NCI-H128 (cell line): Measurements from ENCODE around the gene TMEM98.
"Not testable (repeated sequence)": the region's sequence is repeated elsewhere in the genome, so short reads cannot be mapped to it uniquely, and the experiment has no call there.

ENCODE experiments used
- DNase-seq: peaks from one replicate; lab custom pipeline; 2025; ENCODE audit not compliant: unreplicated experiment; lab: John Stamatoyannopoulos, UW

TMEM98 gene

DNA sequence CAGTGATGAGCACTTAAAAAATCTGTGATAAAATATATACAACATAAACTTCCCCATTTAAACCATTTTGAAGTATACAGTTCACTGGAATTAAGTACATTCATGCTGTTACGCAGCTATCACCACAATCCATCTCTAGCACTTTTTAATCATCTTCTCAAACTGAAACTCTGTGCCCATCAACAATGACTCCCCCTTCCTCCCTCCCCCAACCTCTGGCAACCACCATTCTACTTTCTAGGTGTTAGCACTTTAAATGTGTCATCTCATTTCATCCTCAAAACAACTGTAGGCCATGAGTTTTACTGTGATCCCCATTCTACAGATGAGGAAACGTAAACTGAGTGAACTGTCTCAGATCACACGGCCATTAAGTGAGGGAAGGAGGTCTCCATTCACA, 13.8 kb upstream of the TMEM98 start:
- no peak for DNase-seq

DNA sequence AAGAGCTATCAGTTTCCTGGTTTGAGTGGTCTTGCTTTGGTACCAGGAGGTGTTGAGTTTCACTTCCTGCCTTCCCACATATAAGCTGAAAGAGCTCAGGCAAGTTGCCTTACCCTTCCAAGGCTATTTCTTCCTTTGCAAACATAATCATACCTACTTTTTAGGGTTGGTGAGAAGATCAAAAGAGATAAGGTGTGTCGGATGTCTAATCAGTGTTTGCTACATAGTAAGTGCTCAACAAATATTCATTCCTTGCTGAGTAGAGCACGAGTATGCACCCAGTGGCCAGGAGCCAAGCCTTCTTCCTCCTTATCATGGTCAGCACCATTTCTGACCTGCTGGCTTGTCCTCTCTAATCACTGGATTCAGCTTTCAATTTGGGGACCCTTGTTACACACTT, 12.7 kb upstream of the TMEM98 start:
- DNase-seq = no peak

DNA sequence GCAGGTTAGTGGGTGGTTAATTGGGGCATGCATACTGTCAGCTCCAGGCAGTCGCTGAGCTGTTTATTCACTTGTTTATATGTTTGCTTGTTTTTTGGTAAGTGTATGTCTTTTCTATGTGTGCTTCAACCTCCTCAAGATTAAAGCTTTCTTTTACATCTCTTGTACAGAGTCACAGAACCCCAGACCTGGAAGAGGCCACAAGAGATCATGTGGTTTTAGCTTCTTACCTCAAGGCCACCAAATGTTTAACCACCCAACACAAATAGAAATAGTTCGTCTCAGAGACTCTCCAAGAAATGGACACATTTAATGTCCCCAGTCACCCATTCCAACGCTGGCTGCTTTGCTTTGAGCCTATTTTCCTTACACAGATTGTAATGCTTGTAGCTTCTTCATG, 11.8 kb upstream of the TMEM98 start:
- no peak for DNase-seq

DNA sequence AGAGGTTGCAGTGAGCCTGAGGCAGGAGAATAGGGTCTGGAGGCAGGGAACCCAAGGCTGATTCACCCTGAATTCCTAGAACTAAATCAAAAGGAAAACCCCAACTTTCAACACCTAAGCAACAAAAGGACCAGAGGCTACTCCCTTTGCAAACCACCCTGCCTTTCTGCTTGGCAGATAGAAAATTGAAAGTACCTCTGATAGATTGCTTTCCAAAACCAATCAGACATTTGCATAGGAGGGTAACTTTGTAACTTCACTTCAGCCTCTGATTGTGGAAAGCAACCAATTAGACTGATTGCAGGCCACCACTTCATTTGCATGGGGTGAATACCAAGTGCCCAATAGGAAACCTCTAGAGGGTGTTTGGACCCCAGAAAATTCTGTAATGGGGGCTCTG, 10.9 kb upstream of the TMEM98 start:
- DNase-seq = no peak

DNA sequence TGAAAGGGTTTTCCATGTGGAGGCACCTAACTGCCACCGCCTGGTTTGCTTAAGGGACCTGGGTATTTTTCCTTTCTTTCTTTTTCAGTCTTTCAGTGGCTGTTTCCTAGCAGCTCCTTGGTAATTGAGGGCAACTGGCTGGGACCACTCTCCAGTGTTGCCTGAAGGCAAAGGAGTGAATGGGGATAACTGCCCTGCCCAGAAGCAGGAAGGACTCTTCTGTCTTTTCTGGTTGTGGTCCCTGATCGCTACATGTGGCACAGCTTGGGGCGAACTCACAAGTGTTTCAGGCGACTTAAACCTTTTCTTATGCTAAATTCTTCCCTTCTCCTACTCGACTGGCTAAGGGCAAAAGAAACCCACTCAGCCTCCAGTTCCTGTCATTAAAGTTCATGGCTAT, 10.1 kb upstream of the TMEM98 start:
- no peak for DNase-seq

DNA sequence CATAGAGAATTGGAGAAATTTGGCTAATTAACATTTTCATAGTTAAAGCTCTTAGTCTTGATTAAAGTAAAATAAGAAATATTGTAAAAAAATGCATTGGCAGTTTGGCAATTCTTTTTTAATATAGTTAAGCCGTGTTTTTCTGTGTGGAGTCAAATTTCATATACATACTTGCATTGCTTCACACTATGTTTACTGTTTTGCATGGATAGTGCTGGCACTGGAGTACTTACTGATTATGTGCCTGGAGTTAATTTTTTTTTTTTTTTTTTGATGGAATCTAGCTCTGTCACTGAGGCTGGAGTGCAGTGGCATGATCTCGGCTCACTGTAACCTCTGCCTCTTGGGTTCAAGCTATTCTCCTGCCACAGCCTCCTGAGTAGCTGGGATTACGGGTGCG, 8.1 kb upstream of the TMEM98 start:
- DNase-seq = not testable (repeated sequence)

DNA sequence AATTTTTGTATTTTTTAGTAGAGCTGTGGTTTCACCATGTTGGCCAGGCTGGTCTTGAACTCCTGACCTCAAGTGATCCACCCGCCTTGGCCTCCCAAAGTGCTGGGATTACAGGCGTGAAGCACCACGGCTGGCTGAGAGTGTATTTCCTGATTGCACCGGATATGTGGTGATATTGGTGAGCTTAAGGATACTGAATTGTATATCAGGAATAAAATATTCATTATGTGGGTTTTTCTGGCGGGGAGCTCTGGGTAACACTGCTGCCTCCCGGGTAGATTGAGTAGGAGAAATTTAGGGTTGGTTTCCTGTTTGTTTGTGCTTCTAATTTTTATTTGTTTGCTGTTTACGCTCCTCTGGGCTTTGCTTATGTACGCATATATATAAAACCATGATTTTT, 7.7 kb upstream of the TMEM98 start:
- DNase-seq = no peak

DNA sequence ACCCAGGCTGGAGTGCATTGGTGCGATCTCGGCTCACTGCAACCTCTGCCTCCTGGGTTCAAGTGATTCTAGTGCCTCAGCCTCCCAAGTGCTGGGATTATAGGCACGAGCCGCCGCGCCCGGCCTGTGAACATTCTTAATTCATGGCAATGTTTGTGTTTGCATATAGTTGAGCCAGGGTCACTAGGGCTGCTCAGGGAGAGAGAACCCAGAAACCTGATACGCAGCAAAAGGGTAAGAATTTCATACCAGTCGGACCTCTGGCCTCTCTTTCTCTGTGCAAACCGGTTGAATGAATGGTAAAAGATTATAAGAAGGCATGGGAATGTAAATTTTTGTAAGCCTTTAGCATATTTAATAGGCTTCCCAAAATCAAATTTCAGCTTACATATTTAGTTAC, 6.9 kb upstream of the TMEM98 start:
- no peak for DNase-seq

DNA sequence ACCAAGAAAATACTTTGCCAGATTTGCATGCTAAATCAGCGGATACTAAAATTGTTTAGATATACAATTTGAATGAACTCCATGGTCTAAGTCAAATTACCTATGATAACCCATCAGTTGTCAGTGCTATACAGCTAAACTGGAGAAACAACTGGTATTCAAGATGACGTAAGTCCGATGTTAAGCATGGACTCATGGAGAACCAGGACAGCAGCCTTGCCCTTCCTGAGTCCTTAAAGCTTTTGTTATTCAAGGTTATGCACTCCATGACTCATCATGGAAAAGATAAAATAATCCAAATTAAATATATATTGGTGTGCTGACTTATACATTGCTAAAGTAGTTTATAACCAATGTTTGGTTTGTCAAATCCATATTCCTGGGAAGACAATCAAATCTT, 4.0 kb upstream of the TMEM98 start:
- DNase-seq = not testable (repeated sequence)

DNA sequence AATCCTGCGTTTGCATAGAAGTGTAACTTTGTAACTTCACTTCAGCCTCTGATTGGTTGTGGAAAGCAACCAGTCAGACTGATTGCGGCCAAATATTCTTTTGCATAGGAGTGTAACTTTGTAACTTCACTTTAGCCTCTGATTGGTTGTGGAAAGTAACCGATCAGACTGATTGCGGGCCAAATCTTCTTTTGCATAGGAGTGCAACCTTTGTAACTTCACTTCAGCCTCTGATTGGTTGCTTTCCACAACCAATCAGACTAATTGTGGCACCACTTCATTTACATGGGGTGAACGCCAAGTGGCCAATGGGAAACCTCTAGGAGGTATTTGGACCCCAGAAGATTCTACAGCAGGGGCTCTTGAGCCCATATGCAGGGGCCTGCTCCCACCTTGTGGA, 1.8 kb upstream of the TMEM98 start:
- no peak for DNase-seq

DNA sequence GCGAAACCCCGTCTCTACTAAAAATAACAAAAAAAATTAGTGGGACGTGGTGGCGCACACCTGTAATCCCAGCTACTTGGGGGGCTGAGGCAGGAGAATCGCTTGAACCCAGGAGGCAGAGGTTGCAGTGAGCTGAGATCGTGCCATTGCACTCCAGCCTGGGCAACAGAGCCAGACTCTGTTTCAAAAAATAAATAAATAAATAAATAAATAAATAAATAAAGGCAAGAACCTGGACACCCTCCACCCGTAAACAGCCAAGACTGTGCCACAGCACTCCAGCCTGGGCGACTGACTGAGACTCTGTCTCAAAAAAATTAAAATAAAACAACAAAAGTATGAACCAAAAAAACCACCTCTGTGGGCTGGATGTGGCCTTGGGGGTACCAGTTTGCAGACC, 1.2 kb upstream of the TMEM98 start:
- DNase-seq = not testable (repeated sequence)

DNA sequence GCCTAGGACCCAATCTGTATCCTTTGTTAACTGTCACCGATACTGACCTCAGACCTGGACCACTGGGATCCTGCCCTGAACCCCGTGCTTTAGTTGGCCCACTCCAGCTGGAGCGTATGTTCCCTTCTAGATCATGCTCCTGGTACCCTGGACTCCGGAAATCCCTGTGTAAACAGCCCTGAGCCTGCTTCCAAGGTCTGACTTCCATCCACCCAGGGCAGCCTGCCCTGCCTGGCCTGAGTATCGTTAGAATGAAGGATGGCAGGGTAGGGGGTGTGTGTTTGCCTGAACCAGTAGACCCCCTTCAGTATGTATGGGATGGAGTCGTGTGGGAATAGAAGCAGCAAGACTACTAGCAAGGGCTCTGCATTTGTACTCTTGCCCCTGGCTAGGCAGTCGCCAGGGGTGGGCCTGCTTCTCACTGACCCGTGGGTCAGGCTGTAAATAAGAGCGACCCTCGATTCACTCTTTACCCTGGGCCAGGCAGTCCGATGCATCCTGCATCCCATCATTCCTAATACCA, 691 bp upstream of the TMEM98 start:
- DNase-seq = no peak

DNA sequence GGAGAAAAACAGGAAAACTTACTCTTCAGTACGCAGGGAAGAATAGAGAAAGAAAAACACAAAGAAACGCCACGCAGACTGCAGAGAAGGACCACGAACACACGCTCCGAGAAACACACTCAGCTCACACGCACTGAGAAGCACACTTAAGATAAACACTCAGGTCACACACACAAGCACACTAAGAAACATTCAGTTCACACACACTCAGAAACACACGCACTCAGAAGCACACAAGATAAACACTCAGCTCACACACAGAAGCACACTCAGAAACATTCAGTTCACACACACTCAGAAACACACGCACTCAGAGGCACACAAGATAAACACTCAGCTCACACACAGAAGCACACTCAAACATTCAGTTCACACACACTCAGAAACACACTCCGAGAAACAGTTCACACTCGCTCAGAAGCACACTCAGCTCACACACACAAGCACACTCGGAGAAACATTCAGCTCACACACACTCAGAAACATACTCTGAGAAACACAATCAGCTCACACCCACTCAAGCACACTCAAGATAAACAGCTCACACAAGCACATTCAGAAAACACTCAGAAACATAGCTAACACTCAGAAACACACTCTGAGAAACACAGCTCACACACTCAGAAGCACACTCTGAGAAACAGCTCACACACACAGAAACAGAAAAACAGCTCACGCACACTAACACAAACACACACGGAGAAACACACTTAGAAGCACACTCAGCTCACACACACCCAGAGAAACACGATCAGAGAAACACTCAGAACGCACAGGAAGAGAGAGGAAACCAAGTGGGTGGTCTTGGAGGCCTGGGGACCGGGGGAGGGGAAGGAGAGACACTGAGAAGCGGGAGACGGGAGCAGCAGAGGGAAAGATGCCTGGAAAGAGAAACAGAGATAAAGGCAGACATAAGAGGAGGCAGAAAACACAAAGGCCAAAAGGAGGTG, 908 bp downstream of the TMEM98 start:
- DNase-seq = no peak

DNA sequence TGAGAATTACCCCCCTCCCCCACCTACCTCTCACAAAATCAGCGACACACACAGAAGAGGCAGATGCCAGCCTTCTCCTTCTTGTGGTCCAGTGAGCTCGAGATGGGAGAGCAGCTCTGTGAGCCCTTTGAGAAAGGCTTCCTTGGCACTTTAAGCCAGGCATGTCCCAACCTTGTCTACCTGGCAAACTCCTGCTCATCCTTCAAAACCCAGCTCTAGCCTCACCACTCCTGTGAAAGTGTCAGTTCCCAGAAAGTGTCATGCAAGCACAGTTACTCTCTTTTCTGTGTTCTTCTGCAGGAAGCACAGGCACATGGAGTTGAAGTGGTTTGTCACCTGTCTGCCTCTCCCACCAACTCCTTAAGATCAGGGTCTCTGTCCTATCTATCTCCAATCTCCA, 1.6 kb downstream of the TMEM98 start:
- no peak for DNase-seq

DNA sequence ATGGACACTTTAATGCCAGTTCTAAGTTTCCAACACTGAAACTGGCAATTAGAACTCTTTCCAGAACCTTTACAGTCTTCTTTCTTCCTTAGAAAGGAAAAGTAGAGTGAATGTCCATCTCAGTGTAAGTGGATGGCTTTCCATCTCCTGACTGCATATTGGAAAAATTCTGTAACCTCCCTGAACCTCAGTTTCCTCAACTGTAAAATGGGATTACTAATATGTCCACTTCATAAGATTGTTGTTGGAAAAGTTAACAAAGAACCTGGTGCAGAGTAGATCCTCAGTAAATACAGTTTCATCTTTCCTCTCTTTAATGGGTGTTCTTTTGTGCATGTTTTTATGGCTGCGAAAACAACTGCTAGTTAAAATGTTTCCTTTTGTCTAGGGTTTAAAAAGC, 2.6 kb downstream of the TMEM98 start:
- DNase-seq = no peak

DNA sequence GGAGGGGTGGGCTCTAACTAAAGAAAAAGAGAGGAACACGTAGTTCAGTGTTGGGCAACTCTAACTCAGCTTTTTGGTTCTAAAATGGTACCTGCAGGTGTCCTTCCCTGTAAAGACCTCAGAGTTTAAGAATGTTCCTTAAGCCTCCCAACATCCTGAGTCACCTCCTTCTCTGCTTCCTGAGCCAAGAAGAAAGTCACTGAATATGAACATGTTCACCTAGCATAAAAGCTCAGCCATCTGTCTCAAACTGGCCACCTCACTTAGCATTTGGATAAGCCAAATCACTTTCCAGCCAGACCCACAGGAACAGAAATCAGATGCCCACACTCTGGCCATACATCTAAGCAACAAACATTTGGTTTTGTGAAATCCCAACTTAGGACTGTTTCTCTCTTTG, 3.7 kb downstream of the TMEM98 start:
- no peak for DNase-seq

DNA sequence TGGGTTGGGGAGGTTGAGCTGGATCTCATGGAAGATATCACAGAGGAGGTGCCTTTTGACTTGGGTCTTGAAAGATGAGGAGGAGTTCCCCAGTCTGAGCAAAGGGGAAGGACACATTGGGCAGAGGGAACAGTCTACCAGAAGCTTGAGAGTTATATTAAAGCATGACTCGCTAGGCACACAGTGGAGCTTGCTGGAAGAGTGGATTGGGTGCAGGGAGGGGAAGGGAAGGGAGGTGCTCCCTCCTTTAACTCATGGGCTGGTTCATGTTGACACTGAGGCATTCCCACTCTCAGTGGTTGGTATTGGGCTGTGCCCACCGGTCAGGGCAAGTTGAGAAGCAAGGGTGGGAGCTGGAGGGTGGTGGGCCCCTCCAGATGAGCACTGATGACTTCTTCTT, 5.9 kb downstream of the TMEM98 start:
- no peak for DNase-seq

DNA sequence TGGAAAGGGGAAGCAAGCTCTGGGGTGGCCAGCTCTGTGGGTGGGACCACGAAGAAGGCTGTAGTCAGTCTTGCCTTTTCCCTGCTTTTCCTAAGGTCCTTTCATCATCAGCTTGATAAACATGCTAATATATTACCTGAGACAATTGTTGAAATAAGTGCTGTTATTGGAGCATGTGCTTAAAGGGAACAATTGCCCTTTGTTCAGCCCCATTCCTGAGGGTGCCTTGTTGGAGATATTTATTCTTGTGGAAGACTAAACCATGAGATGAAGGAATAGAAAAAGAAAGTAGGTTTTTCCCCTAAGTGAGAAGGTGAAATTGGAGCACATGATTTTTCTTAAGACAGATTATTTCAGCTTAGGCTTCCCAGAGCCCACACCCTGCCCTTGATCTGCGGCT, 7.8 kb downstream of the TMEM98 start:
- DNase-seq = no peak

DNA sequence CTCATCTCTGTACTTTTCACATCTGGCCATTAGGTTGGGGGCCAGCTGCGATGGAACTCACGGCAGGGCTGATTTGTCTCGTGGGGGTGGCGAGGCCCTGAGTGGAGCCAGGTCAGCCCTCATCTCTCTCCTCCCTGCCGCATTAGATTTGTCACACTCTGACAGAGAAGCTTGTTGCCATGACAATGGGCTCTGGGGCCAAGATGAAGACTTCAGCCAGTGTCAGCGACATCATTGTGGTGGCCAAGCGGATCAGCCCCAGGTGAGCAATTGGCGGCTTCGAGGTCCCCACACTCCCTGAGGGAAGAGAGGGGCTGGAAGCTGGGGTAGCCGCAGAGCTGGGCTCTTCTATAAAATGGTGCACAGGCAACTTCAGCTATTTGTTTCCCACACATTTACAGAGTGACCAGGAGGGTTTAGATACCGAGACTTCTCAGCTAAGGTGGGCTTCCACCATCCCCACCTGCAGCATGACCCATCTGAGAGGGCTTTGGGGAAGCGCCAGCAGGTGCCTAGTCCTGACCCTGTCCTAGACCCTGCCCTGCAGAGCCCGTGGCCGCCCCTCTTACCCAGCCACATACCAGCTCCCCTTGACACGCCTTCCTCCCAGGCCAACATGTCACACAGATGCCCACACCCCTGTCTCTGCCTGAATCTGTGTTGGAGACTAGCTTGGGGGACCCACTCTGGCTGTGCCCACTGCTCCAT, 8.4 kb downstream of the TMEM98 start:
- DNase-seq = no peak

DNA sequence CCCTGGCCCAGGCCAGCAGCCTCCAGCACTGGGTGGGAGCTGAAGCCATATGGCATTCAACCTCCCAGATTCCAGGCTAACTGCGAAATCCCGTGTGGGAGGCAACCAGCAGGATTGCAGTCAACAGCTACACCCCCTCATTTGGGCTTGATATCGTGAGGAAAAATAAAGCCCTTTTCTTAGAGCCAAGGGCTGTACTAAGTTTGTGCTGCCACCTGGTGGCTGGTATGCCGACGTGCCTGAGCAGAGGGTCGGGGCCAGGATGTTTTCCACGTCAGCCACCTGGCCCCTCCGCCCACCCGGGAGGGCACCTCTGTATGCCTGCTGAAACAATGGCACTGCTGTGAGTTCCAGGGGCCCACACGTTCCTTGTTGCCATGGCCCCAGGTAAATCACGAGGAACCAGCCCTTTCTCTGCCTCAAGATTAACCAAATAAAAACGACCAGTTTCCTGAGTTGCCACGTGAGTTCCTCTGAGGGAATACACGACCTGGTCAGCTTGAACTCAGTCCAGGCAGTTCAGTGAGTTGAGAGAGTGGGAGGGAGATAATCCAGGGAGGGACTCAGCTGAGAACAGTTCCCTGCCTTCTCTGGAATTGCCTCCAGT, 9.0 kb downstream of the TMEM98 start:
- no peak for DNase-seq

DNA sequence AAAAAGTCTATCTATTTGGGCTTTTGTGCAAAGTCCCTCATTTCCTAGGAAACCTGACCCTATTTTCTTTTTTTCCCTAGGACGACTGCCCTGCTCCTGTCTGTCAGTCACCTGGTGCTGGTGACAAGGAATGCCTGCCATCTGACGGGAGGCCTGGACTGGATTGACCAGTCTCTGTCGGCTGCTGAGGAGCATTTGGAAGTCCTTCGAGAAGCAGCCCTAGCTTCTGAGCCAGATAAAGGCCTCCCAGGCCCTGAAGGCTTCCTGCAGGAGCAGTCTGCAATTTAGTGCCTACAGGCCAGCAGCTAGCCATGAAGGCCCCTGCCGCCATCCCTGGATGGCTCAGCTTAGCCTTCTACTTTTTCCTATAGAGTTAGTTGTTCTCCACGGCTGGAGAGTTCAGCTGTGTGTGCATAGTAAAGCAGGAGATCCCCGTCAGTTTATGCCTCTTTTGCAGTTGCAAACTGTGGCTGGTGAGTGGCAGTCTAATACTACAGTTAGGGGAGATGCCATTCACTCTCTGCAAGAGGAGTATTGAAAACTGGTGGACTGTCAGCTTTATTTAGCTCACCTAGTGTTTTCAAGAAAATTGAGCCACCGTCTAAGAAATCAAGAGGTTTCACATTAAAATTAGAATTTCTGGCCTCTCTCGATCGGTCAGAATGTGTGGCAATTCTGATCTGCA, 12.9 kb downstream of the TMEM98 start:
- DNase-seq = no peak
